ENCODE measurements around the gene FBXO3.

- TF ChIP-seq SUZ12 (IDR thresholded peaks at IDR 0.05; ENCODE audit: low read length), result no peak
- no peak for TF ChIP-seq CTCF (IDR thresholded peaks at IDR 0.05; ENCODE audit: control extremely low read depth in 1 of 3, insufficient read depth in 1 of 3, low read depth in 1 of 3, low read length in 3 of 3)
These were observed at the start of gene FBXO3 for GRCh38 chr11:33773987-33774735.

Measured in H1 (cell line).